Measurements from ENCODE around the gene PARD3B.

DNA sequence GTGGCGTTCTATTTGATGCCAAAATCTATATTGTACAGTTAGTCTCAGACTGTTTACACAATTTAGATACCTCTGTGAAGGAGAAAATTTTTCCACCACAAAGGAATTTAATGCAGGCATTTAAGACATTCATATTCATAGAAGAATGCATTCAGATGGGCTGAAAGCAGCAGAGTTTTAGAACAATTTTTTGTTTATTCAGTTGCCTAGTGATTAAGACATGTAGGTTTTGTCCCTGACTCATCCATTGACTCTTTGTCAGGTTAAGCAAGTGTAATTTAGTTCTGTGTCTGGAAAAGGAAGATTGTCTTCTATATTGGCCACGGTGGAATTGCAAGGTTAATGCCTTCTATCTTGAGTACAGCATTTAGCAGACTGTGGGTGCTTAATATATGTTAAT, 515.0 kb downstream of the PARD3B start:
- TF ChIP-seq, protein P1, sequence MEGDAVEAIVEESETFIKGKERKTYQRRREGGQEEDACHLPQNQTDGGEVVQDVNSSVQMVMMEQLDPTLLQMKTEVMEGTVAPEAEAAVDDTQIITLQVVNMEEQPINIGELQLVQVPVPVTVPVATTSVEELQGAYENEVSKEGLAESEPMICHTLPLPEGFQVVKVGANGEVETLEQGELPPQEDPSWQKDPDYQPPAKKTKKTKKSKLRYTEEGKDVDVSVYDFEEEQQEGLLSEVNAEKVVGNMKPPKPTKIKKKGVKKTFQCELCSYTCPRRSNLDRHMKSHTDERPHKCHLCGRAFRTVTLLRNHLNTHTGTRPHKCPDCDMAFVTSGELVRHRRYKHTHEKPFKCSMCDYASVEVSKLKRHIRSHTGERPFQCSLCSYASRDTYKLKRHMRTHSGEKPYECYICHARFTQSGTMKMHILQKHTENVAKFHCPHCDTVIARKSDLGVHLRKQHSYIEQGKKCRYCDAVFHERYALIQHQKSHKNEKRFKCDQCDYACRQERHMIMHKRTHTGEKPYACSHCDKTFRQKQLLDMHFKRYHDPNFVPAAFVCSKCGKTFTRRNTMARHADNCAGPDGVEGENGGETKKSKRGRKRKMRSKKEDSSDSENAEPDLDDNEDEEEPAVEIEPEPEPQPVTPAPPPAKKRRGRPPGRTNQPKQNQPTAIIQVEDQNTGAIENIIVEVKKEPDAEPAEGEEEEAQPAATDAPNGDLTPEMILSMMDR (IDR thresholded peaks at IDR 0.05; ENCODE audit: low read length): no peak
- TF ChIP-seq EZH2 (optimal IDR thresholded peaks at IDR 0.05; ENCODE audit: low read depth, low read length): no peak

Measured in MM.1S (cell line).